NCI-H748 treated with DMSO at 0.1 percent for 48 hours (cell line): ENCODE measurements around the gene TOX2.
"Not testable (repeated sequence)": the region's sequence is repeated elsewhere in the genome, so short reads cannot be mapped to it uniquely, and the experiment has no call there.

ENCODE experiments used
- DNase-seq: peaks from one replicate; lab custom pipeline; 2025; lab: John Stamatoyannopoulos, UW

TOX2 gene

DNA sequence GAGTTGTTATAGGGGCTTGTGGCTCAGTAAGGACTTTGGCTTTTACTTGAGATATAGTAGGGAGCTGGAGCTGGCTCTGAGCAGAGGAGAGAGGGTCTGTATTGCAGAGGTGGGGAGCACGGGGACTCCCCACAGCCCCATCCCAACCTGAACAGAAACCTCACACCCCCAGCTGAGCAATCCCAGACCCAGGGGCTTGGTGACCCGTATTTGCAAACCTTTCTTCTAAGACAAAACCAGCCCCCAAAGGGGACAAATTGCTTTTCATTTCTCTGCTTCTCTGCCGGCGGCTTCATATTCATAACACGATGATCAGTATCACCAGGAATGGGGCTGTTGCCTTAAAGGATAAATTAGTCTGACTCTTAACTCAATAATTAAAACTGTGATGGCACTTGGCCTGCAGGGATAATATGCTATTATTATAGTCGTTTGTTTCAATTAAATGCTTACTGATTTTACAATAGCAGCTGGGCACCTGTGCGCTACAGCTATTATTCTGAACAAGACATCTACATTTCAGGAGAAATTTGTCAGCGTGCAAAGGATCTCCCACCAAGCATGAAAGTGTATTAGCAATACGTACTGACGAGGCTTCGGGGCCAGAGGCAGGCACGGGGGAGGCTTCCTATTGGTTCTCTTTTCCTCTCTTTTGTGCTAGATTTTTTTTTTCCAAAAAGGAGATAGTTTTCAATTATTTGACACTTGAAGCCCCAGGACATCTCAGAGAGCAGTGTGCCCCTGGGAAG, 118.1 kb downstream of the TOX2 start:
- DNase-seq, result no peak

DNA sequence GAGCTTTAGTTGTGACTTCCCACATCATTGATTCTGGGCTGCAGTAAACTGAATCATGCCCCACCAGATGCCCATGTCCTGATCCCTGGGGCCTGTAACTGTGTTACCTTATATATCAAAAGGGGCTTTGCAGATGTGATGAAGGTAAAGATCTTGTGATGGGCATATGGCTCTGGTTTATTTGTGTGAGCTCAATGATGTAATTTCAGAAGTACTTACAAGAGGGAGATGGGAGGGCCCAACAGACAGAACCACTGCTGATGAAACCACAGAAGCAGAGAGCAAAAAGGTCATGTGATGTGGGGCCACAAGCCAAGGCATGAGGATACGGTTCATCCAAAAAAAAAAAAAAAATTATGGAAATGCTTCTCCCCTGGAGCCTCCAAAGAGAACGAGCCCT, 118.7 kb downstream of the TOX2 start:
- no peak for DNase-seq

DNA sequence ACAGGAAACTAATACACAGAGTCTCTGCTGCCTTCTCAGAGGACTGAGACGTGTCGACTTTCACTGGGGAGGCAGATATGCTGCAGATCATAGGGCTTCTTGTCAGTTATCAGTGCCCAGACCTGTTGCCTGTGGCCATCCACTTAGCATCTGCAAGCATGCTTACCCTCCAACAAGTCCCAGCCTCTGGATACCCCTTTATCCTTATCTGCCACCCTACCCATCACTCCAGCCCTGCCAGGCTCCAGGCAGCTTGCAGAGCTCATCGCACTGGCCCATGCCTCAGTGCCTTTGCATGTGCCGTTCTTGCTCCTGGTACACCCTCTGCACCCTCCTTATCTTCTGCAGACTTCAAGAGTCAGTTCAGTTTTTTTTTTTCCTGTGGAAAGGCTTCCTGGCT, 119.2 kb downstream of the TOX2 start:
- no peak for DNase-seq

DNA sequence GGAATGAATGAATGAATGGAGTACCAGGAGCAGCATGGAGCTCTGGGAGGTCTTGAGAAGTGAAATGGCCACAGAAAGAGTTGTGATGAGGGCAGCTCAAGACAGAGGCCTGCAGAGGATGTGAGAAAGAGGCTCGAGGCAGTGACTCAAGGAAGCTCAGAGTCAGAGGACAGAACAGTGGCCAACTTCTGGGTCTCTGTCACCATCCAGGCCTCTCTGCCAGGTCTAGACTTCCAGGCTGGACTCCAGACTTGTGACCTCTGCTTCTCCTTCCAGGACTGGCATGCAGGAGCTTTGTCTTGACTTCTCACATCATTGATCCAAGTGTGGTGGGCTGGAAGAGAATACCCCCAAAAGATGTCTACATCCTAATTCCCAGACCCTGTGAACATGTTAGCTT, 119.8 kb downstream of the TOX2 start:
- no peak for DNase-seq

DNA sequence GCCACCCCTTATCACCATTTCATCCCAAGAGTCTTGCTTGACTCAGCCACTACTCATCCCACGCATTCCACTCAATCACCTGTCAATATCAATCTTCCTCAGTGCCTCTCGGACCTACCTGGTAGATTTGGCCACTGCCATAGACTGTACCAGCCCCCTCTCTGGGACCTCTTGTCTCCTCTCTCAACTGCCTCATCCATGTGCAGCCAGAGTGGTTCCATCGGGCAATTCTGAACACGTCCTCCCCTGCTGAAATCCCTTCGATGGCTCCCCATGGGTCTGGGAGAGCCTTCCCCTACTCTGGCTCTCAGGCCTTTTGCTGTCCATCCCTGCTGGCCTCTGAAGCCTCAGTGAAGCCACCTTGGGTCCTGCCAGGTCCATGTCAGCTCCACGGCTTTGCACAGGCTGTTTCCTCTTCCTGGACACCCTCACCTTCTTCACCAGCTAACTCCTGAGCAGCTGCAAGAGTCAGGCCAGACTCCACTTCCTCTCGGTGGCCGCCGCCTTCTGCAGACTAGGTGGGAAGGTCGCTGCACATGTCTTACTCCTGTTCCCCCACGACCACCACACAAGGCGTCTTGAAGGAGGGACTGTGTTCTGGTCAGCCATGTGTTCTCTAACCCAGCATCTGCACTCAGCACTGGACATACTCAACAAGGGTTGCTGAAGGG, 120.4 kb downstream of the TOX2 start:
- DNase-seq, result no peak

DNA sequence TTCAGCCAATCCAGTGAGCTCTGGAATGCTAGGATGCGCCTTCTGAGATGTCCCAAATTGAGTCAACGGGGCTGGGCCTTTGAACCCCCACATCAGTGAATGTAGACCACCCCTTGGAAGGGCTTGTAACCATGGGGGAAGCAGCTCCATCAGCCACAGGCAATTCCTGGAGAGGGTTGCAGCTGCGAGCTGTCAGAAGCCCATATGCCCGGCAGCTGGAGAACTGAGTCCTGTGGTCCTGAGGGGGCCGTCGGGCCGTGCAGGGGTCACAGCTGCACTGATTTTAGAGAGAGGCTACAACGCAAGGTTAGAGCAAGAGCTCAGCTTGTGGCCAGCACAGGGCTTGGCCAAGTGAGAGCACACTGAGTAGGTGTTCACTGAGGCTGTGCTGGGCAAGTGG, 121.3 kb downstream of the TOX2 start:
- DNase-seq, result no peak

DNA sequence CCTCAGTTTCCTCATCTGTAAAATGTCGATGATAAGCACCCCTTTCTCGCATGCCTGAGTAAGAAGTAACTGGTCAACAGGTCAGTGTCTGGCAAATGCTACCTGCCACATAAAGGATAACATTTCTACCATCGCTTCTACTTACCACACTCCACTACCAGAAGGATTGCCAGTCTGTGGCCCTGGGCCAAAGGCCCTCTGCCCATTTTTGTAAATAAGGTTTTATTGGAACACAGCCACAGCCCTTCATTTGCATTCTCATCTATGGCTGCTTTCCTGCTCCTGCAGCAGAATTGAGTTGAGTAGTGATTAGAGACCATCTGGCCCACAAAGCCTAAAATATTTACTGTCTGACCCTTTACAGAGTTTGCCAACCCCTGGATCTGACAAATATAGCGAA, 121.8 kb downstream of the TOX2 start:
- DNase-seq, result no peak

DNA sequence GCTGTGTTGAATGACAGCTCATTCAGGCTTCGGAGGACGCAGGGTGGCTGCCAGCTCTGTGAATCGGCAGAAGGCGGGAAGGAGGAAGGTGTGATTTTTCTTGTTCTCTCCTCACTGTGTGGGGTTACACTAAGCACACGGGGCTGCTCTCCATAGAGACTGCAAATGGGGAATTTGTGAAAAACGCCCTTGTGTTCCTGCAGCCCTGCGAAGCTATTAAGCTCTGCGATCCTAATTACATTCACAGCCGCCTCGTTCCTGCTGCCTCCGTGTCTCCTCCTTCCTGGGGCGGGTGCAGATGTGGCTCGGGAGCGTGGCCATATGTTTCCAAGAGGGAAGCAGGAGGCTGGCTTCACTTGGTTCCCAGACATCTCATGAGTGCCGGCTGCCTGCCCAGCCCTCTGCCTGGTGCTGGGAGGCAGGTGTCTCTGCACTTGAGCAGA, 124.0 kb downstream of the TOX2 start:
- no peak for DNase-seq

DNA sequence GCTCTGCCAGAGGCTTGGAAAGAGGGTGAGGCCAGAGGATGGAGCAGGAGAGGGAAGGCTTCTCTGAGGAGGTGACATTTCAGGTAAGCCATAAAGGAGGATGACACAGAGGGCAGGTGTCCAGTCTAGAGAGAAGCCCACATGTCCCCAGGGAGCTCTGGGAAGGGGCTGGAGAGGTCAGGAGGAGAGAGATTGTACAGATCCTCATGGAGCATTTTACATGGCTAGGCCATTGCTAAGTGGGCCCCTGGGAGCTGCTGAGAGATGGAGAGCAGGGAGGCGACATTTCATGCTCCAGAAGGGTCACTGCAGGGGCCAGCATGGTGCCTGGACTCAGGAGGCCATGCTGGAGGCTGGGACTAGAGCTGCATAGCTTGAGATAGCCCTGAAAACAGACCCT, 124.5 kb downstream of the TOX2 start:
- no peak for DNase-seq

DNA sequence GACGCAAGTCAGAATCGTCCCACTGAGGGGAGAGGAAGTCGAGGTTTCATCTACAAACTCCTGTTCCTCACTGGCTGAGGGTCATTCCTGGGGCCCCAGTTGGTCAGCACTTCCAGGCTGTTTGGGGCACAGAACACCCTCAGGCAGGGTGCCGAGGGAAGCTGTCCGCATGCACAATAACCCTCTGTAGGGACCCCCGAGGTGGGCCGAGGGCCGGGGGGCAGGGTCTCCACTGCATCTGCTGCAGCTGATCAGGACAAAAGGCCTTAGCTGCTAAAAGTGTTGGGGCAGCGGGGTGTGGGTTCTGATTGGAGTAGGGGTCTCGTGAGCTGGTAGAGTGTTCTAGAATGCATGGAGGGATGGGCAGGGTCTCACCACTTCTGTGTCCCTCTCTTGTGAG, 125.1 kb downstream of the TOX2 start:
- no peak for DNase-seq

DNA sequence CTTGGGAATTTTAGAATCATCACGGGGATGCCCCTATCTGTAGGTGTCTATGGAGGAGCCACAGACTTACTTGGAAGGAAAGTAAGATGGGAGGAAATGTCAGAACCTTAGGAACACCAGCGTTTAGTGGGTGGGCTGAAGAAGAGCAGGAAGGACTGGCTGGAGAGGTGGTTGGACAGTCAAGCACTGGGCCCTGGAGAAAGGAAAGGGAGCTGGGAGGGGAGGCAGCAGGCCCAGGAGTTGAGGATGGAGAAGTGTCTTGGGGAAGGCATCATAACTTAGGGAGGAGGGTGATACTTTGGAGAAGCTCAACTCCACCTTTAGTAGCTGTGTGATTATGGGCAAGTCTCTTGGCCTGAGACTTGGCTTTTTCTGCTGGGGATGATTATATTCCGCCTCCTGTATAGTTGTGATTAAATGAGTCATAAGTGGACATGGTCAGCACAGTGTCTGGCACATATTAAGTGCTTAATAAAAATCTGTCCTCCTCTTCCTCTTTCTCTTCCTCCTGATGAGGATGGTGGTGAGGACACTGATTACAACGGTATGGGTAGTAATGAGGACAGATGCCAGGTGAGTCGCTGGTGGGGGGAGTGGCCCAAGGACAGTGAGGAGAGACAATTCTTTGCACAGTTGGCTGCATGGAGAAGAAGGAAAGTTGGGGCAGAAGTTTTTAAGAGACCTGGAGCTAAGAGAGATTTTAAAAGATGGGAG, 125.7 kb downstream of the TOX2 start:
- DNase-seq, result no peak

DNA sequence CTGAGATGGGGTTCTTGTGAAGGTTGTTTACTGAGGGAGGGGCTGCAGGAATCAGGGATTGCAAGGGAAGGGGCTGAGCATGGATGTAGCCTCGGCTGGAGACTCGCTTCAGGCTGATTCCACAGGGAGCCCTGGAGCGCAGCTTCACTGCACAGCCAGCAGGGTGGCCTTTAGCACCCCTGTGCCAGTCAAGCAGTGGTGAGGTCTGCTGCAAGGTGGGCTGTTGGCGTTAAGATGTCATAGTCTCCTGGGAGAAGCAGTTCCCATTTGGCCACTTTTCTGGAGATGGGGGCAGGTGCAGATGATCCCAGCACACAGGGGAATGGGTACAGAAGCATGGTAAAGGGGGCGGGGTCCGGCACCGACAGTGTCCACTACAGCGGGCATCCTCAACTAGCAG, 126.3 kb downstream of the TOX2 start:
- no peak for DNase-seq

DNA sequence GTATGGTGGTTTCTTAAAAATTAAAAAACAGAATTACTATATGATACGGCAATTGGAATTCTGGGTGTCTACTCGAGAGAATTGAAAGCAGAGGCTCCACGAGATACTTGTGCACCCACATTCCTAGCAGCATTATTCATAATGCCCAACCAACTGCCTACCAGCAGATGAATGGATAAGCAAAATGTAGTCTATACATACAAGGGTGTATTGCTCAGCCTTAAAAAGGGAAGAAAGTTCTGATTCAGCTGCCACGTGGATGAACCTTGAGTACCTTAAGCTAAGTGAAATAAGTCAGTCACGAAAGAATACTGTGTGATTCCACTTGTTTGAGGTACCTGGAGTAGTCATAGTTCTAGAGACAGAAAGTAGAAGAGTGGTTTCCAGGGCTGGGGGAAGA, 130.1 kb downstream of the TOX2 start:
- not testable (repeated sequence) for DNase-seq

DNA sequence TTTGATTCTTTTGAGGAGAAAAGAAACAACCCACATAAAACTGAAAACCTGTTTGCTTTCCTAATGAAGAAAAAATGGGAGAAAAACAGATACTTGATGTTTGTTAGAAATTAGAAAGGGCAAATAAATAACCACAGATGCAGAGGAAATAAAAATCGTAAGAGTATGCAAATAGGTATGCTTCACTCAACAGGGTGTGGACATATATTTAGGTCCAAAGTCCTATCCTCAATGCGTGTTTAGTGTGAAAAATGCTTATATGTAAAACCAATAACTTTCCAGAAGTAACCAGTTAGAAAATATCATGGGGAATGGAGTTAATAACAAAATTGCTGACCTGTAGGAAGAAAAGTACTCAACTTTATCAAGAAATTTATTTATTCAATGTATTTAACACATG, 135.7 kb downstream of the TOX2 start:
- DNase-seq, result no peak

DNA sequence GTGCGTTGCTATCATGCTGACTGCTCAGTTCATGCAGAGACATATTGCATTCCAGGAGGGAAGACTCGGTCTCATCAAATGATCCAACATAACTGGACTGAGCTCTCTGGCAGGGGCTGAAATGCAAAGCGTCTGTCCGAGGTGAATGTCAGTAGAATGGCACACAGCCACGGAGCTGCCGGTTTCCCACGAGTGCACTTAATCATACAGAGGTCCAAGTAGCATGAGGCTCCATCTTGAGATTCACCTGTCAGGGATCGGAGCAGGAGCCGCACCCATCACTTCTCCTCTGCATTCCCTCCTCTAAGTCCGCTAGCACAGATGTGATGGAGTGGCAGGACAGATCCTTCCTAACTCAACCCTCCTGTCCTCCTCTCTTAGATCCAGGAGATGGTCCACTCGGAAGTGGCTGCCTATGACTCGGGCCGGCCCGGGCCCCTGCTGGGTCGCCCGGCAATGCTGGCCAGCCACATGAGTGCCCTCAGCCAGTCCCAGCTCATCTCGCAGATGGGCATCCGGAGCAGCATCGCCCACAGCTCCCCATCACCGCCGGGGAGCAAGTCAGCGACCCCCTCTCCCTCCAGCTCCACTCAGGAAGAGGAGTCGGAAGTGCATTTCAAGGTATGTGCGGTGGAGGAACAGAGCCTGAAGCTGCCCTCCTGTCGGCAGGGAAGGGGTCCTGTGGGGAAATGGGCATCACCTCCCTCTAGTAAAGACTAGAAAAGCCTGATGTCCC, 136.4 kb downstream of the TOX2 start:
- no peak for DNase-seq

DNA sequence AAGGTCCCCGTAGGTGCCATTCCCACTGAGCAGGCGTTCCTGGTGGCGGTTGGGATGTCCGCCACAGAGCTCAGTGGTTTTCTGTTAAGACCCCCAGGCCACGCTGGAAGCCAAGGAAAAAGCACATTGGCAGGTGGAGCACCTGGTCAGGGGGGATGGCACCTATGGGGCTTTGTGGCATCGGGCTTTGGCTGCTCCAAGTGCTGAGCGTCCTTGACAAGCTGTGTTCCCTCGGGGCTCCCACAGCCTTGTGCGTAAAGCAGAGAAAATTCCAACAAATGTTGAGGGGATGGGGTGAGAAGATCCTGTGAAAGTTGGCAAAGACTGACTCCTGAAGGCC, 137.0 kb downstream of the TOX2 start:
- DNase-seq, result no peak

DNA sequence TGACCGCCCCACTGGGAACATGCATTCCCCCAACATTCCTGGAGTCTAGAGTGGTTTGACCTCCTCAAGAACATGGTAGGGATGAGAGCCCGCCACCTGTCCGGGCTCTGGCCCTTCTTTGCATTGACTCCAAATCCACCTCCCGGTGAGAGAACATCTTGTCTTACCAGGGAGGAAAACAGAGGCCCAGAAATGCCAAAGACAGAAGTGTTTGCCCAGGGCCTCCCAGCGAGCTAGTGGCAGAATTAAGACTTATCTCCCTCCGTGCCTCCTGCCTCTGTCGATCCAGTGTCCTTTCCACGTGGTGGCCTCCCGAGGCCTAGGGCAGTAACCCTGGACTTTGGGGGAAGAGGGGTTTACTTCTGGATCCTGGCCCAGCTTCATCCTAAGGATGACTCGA, 137.5 kb downstream of the TOX2 start:
- DNase-seq, result no peak

DNA sequence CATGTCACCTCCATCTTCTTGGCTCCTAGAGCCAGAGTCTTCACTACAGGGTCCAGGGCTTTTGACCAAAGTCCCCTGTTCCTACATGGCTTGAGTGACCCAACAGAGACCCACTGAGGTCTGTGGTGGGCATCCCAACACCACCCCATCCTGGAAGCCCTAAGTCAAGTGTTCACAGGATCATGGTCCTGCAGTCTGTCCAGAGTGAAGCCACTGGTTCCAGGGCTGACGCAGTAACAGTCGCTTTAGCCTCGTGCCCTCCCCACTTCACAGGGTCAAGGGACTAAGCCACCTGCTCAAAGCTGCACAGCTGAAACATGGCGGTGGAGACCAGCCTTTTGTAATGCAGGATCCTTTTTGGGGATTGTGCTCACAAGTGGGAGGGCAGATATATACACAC, 138.4 kb downstream of the TOX2 start:
- no peak for DNase-seq

DNA sequence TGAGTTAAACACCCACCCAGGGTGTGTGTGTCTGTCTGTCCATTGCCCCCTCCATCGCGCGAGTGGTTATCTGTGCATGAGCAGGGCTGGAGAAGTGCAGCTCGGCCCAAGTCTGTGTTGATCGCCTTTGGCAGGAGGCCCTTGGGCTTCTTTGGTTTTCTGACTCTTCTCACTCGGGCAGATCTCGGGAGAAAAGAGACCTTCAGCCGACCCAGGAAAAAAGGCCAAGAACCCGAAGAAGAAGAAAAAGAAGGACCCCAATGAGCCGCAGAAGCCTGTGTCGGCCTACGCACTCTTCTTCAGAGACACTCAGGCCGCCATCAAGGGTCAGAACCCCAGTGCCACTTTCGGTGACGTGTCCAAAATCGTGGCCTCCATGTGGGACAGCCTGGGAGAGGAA, 139.5 kb downstream of the TOX2 start:
- no peak for DNase-seq

DNA sequence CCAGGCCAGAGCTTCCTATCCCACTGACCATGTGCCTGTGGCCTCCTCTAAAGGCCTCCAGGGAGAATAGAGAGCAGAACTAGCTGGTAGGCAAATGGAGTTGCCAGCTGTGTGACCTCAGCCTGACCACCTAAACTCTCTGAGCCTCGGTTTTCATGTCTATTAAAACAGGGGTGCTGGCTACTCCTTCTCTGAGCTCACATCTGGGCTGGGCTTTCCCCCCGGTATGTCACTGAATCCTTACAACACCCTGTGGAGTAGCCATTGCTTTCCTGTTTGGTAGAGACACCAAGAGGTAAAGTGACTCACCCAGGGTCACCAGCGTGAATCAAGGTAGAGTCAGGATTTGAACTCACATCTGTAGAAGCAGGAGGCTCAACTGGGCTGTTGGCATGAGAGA, 140.2 kb downstream of the TOX2 start:
- no peak for DNase-seq

DNA sequence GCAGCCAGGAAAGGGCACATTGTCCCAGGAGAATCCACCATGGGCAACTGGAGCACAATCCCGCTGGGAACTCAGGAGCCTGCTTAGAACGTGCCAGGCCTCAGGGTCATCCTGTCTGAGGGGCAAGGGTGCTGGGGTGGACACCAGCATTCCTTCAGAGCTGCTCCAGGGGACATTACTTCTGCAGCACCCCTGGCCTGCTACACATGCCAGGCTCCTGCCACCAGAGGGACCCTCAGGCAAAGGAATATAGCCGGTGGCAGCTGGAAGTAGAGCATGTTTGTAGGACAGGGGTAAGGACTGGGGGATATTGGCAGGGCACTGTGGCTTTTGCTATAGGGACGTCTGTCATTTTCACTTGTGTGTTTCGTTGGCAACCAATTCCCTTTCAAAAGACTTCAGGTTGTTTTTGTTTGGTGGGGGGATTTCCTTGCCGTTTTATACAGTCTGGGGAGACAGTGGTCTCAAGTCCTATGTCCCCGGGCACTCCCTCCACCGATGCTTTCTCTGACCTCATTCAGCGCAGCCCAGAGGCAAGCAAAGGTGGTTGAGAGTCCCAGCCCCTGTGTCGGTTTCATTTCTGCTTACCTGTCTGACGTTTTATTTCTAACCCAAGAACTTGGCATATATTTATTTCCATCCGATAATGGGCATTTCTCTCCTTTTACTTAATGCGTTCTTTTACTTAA, 141.5 kb downstream of the TOX2 start:
- peak; percentile 12 for DNase-seq
